Left colon (tissue), 2 donors: Measurements from ENCODE around the gene ZFC3H1. TPM values are rescaled to one million over a fixed set of nuclear protein-coding genes. Genes with fewer than 3 reads are reported as not detected.
"Not testable (repeated sequence)": the region's sequence is repeated elsewhere in the genome, so short reads cannot be mapped to it uniquely, and the experiment has no call there.

Experiments used
- ATAC-seq: fragments of 200-7000 bp; cut with Tn5 transposase; one replicate; pipeline ENCODE4 v1.9.1; 2020; ENCODE audit warnings: mild to moderate bottlenecking, moderate library complexity
- DNase-seq, 2 donors: peaks; one replicate each; pipeline ENCODE4 v3.0.0-alpha.2; 2020
- intact Hi-C, 2 donors: fragments of 100-400 bp; cut with DNase I in 1 of 2; cut with micrococcal nuclease in 1 of 2; formaldehyde crosslinking; loops; one replicate each; pipeline versions ENCODE4 v1.11.2 to v1.14.0; 2022; cut with DNase I, micrococcal nuclease
- total RNA-seq, 2 donors: library from RNA; stranded (reverse); fragmentation: NEBNext Ultra II Directional; extraction: Animal tissue kit (Norgen Biotek cat#: 25700); gene quantifications; one replicate each; pipeline ENCODE4 v1.2.1, GENCODE V29; 2021
- donor health status: DM: no; HTN: no; CAD: no.
- donor health status: DM: yes; HTN: yes; CAD: no.

ZFC3H1 gene
- total RNA-seq, 2 donors from 2014 or later, result 41.3 to 42.1 TPM

- intact Hi-C loops, result no loop called here
- no peak for ATAC-seq
These were observed 70.8 kb downstream of the ZFC3H1 start for GRCh38 chr12:71592841-71593240.

GRCh38 chr12:71591601-71592000, 72.0 kb downstream of the ZFC3H1 start:
- DNase-seq (no peak), ATAC-seq (no peak)
- intact Hi-C loops, result no loop called here

More at GRCh38 chr12:71592841-71593240, 70.8 kb downstream of the ZFC3H1 start:
- no peak for DNase-seq

- intact Hi-C loops, result no loop called here
- DNase-seq, result no peak
- ATAC-seq, result no peak
These were observed 74.2 kb downstream of the ZFC3H1 start for GRCh38 chr12:71589478-71589881.

GRCh38 chr12:71587012-71587411, 76.6 kb downstream of the ZFC3H1 start:
- intact Hi-C loops, result no loop called here
- no peak for ATAC-seq
- no peak for DNase-seq

GRCh38 chr12:71585218-71585617, 78.4 kb downstream of the ZFC3H1 start:
- ATAC-seq (no peak), DNase-seq (no peak)
- intact Hi-C loops, result no loop called here

- DNase-seq (no peak), ATAC-seq (no peak)
- intact Hi-C loops, result no loop called here
These were observed 79.3 kb downstream of the ZFC3H1 start for GRCh38 chr12:71584356-71584755.

GRCh38 chr12:71582925-71583324, 80.7 kb downstream of the ZFC3H1 start:
- intact Hi-C loops, result no loop called here
- ATAC-seq, result no peak
- DNase-seq, result no peak

GRCh38 chr12:71581206-71581605, 82.4 kb downstream of the ZFC3H1 start:
- DNase-seq, result peak in 1 of 2 donors; percentile 17
- intact Hi-C loops, result no loop called here
- peak; percentile 71 for ATAC-seq

- DNase-seq (no peak), ATAC-seq (no peak)
- intact Hi-C loops, result no loop called here
These were observed 84.9 kb downstream of the ZFC3H1 start for GRCh38 chr12:71578694-71579258.

GRCh38 chr12:71576496-71576895, 87.2 kb downstream of the ZFC3H1 start:
- DNase-seq, result no peak
- ATAC-seq, result no peak
- intact Hi-C loops, result no loop called here

- intact Hi-C loops, DNase-seq, ATAC-seq: not testable (repeated sequence)
These were observed 93.8 kb downstream of the ZFC3H1 start for GRCh38 chr12:71569885-71570284.

GRCh38 chr12:71567537-71567936, 96.1 kb downstream of the ZFC3H1 start:
- intact Hi-C loops, result no loop called here
- ATAC-seq, result no peak
- DNase-seq, result no peak

GRCh38 chr12:71566655-71567054, 97.0 kb downstream of the ZFC3H1 start:
- ATAC-seq (no peak), DNase-seq (no peak)
- intact Hi-C loops, result no loop called here

GRCh38 chr12:71565535-71565934, 98.1 kb downstream of the ZFC3H1 start:
- DNase-seq (no peak), ATAC-seq (no peak)
- intact Hi-C loops, result no loop called here

- DNase-seq (no peak), ATAC-seq (no peak)
- intact Hi-C loops, result no loop called here
These were observed 100.7 kb downstream of the ZFC3H1 start for GRCh38 chr12:71562676-71563595.

Other genes with a start within 250 kb of the ZFC3H1 start
- gene LGR5, start 224.1 kb downstream of the ZFC3H1 start, total RNA-seq, result 1 to 10 TPM; 4.5 to 5.2 TPM
- 1 to 10 TPM; 2.1 to 3.5 TPM for gene THAP2, start 453 bp upstream of the ZFC3H1 start, total RNA-seq
- gene TMEM19, start 22.2 kb upstream of the ZFC3H1 start, total RNA-seq, result 10 to 100 TPM; 41.9 to 48.8 TPM
- gene RAB21, start 91.0 kb upstream of the ZFC3H1 start, total RNA-seq, result 10 to 100 TPM; 63.8 to 75.8 TPM
- 10 to 100 TPM; 24.5 to 29.0 TPM for gene TBC1D15, start 175.9 kb upstream of the ZFC3H1 start, total RNA-seq